Cerebellar cortex (tissue), 1 donor: ENCODE measurements around the gene PCDHGB3.
A peak's percentile ranks its signal among the peaks of the same experiment; 100 is the strongest.
"Not testable (repeated sequence)": the region's sequence is repeated elsewhere in the genome, so short reads cannot be mapped to it uniquely, and the experiment has no call there.

Source experiments
- DNase-seq: peaks from one replicate; pipeline ENCODE4 v3.0.0-alpha.2; 2015; ENCODE audit warnings: low spot score

The PCDHGB3 gene

DNA sequence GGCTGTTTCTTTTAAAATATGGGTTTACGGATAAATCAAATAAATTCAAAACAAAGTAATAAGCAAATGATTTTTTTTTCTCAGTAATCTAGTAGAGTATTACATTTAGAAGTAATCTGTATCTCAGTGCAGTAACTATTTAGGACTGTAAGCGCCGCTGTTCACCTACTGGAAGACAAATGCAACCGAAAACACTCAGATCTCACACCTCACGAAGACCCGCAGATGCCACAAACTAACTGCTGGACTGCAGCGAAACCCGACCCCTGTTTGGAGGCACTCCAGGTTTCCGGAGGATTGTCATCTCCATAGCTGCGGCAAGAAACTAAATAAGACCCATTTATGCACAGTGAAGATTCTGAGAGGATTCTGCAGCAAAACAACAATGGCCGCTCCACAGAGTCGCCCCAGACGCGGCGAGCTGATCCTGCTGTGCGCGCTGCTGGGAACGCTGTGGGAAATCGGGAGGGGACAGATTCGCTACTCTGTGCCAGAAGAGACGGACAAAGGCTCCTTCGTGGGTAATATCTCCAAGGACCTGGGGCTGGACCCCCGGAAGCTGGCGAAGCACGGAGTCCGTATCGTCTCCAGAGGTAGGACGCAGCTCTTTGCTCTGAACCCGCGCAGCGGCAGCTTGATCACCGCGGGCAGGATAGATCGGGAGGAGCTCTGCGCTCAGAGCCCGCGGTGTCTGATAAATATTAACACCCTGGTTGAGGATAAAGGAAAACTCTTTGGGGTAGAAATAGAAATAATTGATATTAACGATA is 22.6 kb downstream of the PCDHGB3 start, which contains the start of gene PCDHGA8:
Gene PCDHGA8 (plus strand): TSS at position 205 of the 770 bp plus-strand sequence. CDS start 181 bp downstream, at position 386.
- DNase-seq: no peak

DNA sequence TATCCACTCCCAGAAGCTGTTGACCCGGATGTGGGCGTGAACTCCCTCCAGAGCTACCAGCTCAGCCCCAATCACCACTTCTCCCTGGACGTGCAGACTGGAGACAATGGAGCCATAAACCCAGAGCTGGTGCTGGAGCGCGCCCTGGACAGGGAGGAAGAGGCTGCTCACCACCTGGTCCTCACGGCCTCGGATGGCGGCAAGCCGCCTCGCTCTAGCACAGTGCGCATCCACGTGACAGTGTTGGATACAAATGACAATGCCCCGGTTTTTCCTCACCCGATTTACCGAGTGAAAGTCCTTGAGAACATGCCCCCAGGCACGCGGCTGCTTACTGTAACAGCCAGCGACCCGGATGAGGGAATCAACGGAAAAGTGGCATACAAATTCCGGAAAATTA is 23.2 kb downstream of the PCDHGB3 start:
- DNase-seq: no peak

DNA sequence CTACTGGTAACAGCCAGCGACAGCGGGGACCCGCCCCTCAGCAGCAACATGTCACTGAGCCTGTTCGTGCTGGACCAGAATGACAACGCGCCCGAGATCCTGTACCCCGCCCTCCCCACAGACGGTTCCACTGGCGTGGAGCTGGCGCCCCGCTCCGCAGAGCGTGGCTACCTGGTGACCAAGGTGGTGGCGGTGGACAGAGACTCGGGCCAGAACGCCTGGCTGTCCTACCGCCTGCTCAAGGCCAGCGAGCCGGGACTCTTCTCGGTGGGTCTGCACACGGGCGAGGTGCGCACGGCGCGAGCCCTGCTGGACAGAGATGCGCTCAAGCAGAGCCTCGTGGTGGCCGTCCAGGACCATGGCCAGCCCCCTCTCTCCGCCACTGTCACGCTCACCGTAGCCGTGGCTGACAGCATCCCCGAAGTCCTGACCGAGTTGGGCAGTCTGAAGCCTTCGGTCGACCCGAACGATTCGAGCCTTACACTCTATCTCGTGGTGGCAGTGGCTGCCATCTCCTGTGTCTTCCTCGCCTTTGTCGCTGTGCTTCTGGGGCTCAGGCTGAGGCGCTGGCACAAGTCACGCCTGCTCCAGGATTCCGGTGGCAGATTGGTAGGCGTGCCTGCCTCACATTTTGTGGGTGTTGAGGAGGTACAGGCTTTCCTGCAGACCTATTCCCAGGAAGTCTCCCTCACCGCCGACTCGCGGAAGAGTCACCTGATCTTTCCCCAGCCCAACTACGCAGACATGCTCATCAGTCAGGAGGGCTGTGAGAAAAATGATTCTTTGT is 24.6 kb downstream of the PCDHGB3 start:
- not testable (repeated sequence) for DNase-seq

DNA sequence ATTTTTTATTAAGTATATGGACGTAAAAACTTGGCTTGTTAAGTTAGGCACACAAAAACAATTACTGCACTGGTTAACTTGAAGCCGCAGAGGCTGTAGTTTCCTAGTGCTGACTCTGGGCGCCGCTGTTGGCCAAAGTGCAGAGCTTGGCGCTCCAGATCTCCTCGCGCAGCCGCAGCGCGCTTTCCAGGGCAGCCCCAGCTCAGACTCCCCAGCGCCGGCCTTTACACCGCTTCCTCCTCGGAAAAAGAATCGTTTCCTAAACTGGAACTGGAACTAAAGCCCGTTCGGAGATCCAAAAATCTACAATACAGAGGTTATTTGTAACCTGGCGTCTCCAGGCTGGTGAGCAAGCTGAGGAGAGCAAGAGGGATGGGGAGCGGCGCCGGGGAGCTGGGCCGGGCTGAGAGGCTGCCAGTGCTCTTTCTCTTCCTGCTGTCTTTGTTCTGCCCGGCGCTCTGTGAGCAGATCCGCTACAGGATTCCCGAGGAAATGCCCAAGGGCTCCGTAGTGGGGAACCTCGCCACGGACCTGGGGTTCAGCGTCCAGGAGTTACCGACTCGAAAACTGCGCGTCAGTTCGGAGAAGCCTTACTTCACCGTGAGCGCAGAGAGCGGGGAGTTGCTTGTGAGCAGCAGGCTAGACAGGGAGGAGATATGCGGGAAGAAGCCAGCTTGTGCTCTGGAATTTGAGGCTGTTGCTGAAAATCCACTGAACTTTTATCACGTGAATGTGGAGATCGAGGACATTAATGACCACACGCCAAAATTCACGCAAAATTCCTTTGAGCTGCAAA is 27.9 kb downstream of the PCDHGB3 start, which contains the start of gene PCDHGB5:
Gene PCDHGB5 (plus strand): TSS at position 192 of the 796 bp plus-strand sequence. CDS start 181 bp downstream, at position 373.
- DNase-seq: not testable (repeated sequence)

DNA sequence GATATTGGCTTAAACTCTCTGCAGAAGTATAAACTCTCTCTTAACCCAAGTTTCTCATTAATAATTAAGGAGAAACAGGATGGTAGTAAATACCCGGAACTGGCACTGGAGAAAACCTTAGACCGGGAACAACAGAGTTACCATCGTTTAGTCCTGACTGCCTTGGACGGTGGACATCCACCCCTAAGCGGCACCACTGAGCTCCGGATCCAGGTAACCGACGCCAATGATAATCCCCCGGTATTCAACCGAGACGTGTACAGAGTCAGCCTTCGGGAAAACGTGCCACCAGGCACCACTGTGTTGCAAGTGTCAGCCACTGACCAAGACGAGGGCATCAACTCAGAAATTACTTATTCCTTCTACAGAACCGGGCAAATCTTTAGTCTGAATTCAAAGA is 28.6 kb downstream of the PCDHGB3 start:
- no peak for DNase-seq

DNA sequence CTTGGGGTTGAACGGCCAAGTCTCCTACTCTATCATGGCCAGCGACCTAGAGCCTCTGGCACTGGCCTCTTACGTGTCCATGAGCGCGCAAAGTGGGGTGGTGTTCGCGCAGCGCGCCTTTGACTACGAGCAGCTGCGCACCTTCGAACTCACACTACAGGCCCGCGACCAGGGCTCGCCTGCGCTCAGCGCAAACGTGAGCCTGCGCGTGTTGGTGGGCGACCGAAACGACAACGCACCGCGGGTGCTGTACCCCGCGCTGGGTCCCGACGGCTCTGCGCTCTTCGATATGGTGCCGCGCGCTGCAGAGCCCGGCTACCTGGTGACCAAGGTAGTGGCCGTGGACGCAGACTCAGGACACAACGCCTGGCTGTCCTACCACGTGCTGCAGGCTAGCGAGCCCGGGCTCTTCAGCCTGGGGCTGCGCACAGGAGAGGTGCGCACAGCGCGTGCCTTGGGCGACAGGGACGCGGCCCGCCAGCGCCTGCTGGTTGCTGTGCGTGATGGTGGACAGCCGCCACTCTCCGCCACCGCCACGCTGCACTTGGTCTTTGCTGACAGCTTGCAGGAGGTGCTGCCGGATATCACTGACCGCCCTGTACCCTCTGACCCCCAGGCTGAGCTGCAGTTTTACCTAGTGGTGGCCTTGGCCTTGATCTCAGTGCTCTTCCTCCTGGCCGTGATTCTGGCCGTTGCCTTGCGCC is 29.7 kb downstream of the PCDHGB3 start:
- DNase-seq: no peak

DNA sequence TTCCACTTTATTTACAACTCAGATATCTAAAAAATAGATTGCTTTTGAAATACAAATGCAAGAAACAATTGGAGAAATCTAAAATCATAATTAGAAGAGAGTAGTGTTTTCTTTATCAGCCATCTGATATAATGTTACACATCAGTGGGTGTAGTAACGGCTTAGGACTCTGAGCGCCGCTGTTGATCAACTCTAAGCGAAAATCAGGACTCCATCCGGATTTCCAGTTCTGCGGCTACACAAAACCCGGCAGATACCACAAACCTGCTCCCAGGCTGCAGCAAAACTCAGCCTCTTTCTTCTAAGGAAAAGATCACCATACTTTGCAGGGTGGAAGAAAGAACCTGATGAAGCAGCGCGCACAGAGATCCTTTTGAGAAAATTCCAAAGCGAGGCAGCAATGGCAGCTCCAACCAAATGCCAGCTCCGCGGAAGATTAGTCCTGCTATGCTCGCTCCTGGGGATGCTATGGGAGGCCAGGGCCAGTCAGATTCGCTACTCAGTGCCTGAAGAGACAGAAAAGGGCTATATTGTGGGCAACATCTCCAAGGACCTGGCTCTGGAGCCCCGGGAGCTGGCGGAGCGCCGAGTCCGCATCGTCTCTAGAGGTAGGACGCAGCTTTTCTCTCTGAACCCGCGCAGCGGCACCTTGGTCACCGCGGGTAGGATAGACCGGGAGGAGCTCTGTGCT is 32.7 kb downstream of the PCDHGB3 start, which contains the start of gene PCDHGA9:
Gene PCDHGA9 (plus strand): TSS at position 226 of the 691 bp plus-strand sequence. CDS start 175 bp downstream, at position 401.
- DNase-seq: peak; percentile 36

DNA sequence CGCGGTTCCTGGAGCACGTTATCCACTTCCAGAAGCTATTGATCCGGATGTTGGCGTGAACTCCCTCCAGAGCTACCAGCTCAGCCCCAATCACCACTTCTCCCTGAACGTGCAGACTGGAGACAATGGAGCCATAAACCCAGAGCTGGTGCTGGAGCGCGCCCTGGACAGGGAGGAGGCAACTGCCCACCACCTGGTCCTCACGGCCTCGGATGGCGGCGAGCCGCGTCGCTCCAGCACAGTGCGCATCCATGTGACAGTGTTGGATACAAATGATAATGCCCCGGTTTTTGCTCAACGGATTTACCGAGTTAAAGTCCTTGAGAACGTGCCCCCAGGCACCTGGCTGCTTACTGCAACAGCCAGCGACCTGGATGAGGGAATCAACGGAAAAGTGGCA is 33.3 kb downstream of the PCDHGB3 start:
- DNase-seq: no peak

DNA sequence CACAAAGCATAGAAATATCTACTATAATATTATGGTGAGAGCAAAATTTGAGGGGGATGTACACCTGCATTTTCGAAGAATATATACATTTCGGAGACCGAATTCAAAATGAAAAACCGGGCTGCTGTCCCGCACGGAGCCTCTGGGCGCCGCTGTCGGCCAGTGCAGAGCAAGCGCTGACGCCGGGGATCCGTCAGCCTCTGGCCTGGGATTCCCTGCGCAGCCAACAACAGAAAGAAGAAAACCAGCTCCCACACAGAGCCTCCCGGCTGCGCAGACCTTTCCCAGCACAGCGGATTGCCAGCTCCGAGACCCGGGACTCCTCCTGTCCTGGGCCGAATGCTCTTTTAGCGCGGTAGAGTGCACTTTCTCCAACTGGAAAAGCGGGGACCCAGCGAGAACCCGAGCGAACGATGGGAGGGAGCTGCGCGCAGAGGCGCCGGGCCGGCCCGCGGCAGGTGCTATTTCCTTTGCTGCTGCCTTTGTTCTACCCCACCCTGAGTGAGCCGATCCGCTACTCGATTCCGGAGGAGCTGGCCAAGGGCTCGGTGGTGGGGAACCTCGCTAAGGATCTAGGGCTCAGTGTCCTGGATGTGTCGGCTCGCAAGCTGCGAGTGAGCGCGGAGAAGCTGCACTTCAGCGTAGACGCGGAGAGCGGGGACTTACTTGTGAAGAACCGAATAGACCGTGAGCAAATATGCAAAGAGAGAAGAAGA is 37.9 kb downstream of the PCDHGB3 start, which contains the start of gene PCDHGB6:
Gene PCDHGB6 (plus strand): TSS at position 232 of the 716 bp plus-strand sequence. CDS start 182 bp downstream, at position 414.
- not testable (repeated sequence) for DNase-seq

DNA sequence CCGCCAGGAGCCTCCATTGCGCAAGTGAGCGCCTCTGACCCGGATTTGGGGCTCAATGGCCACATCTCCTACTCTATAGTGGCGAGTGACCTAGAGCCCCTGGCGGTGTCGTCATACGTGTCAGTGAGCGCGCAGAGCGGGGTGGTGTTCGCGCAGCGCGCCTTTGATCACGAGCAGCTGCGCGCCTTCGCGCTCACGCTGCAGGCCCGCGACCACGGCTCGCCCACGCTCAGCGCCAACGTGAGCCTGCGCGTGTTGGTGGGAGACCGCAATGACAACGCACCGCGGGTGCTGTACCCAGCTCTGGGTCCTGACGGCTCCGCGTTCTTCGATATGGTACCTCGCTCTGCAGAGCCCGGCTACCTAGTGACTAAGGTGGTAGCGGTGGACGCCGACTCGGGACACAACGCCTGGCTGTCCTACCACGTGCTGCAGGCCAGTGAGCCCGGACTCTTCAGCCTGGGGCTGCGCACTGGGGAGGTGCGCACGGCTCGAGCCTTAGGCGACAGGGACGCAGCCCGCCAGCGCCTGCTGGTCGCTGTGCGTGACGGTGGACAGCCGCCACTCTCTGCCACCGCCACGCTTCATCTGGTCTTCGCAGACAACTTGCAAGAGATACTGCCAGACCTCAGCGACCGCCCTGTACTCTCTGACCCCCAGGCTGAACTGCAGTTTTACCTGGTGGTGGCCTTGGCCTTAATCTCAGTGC is 39.7 kb downstream of the PCDHGB3 start:
- no peak for DNase-seq

DNA sequence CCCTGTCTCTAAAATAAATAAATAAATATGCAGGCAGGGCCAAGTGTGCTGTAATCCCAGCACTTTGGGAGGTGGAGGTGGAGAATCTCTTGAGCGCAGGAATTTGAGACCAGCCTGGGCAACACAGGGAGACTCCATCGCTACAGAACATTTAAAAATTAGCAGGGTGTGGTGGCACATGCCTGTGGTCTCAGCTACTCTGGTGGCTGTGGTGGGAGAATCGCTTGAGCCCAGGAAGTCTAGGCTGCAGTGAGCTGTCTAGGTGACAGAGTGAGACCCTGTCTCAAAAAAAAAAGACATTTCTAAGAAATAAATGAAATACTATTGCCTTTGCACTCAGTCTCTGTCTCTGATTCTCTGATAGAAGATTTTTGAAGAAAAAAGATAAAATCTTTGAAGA is 41.5 kb downstream of the PCDHGB3 start:
- no peak for DNase-seq

DNA sequence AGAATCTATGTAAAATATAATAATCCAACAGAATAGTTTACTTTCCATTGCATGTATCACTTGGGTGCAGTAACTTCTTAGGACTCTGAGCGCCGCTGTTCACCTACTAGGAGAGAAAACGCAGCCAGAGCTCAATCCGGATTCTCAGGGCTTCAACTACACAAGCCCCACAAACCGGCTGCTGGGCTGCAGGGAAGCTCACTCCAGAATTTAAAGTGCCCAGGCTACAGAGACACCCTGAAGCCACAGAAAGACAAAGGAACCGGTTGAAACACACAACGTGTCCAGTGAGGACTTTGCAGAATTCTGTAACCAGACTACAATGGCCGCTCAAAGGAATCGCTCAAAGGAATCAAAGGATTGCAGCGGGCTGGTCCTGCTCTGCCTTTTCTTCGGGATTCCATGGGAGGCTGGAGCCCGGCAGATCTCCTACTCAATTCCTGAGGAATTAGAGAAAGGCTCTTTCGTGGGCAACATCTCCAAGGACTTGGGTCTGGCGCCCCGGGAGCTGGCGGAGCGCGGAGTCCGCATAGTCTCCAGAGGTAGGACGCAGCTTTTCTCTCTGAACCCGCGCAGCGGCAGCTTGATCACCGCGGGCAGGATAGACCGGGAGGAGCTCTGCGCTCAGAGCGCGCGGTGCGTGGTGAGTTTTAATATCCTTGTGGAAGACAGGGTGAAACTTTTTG is 43.0 kb downstream of the PCDHGB3 start, which contains the start of gene PCDHGA10:
Gene PCDHGA10 (plus strand): TSS at position 134 of the 686 bp plus-strand sequence. CDS start 189 bp downstream, at position 323.
- peak; percentile 45 for DNase-seq

DNA sequence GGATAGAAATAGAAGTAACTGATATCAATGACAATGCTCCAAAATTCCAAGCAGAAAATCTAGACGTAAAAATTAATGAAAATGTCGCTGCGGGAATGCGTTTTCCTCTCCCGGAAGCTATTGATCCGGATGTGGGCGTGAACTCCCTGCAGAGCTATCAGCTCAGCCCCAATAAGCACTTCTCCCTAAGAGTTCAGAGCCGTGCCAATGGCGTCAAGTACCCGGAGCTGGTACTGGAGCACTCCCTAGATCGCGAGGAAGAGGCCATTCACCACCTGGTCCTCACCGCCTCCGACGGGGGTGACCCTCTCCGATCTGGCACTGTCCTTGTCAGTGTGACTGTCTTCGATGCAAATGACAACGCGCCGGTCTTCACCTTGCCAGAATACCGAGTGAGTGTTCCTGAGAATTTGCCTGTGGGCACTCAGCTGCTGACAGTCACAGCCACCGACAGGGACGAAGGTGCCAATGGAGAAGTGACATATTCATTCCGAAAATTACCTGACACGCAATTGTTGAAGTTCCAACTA is 43.6 kb downstream of the PCDHGB3 start:
- no peak for DNase-seq

DNA sequence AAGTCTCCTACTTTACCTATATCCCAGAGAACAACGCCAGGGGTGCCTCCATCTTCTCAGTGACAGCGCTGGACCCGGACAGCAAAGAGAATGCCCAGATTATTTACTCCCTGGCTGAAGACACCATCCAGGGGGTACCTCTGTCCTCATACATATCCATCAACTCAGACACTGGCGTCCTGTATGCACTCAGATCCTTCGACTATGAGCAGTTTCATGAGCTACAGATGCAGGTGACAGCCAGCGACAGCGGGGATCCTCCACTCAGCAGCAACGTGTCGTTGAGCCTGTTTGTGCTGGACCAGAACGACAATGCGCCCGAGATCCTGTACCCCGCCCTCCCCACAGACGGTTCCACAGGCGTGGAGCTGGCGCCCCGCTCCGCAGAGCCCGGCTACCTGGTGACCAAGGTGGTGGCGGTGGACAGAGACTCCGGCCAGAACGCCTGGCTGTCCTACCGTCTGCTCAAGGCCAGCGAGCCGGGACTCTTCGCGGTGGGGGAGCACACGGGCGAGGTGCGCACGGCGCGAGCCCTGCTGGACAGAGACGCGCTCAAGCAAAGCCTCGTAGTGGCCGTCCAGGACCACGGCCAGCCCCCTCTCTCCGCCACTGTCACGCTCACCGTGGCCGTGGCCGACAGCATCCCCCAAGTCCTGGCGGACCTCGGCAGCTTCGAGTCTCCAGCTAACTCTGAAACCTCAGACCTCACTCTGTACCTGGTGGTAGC is 44.7 kb downstream of the PCDHGB3 start:
- DNase-seq: not testable (repeated sequence)

DNA sequence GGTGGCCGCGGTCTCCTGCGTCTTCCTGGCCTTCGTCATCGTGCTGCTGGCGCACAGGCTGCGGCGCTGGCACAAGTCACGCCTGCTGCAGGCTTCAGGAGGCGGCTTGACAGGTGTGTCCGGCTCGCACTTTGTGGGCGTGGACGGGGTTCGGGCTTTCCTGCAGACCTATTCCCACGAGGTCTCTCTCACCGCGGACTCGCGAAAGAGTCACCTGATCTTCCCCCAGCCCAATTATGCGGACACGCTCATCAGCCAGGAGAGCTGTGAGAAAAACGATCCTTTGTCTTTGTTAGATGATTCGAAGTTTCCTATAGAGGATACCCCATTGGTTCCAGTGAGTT is 45.2 kb downstream of the PCDHGB3 start:
- DNase-seq: not testable (repeated sequence)

DNA sequence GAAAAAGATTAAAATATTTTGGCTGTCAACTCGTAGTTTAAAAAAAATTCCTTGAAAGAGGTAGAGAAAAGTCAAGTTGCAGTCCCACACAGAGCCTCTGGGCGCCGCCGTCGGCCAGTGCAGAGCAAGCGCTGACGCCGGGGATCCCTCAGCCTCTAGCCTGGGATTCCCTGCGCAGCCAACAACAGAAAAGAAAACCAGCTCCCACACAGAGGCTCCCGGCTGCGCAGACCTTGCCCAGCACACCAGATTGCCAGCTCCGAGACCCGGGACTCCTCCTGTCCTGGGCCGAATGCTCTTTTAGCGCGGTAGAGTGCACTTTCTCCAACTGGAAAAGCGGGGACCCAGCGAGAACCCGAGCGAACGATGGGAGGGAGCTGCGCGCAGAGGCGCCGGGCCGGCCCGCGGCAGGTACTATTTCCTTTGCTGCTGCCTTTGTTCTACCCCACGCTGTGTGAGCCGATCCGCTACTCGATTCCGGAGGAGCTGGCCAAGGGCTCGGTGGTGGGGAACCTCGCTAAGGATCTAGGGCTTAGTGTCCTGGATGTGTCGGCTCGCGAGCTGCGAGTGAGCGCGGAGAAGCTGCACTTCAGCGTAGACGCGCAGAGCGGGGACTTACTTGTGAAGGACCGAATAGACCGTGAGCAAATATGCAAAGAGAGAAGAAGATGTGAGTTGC is 47.6 kb downstream of the PCDHGB3 start, which contains the start of gene PCDHGB7:
Gene PCDHGB7 (plus strand): TSS at position 184 of the 679 bp plus-strand sequence. CDS start 183 bp downstream, at position 367.
- DNase-seq: peak; percentile 73
